Liver (tissue), 9 donors: ENCODE measurements around the gene SYPL1. TPM values are rescaled to one million over a fixed set of nuclear protein-coding genes. Genes with fewer than 3 reads are reported as not detected.

Source experiments
- DNase-seq: peaks from one replicate; pipeline ENCODE4 v3.0.0-alpha.2; 2017; ENCODE audit warnings: low spot score
- H3K27ac ChIP-seq, 2 donors: one replicate each; pipeline ENCODE4 v1.7.0; 2013; ENCODE audit warnings: inconsistent platforms in 2 of 2, low read length in 2 of 2, control low read depth in 1 of 2, low read depth in 1 of 2, mild to moderate bottlenecking in 1 of 2
- H3K27me3 ChIP-seq, 4 donors: one replicate each; pipeline versions ENCODE4 v1.6.1 to v1.7.0; 2013; ENCODE audit warnings: low read length in 3 of 4, inconsistent platforms in 1 of 4, mild to moderate bottlenecking in 1 of 4, moderate library complexity in 1 of 4; ENCODE audit not compliant: control insufficient read depth in 4 of 4, insufficient read depth in 4 of 4
- H3K36me3 ChIP-seq, 4 donors: one replicate each; pipeline versions ENCODE4 v1.6.1 to v1.7.0; 2013; ENCODE audit warnings: low read length in 3 of 4, mild to moderate bottlenecking in 3 of 4, low read depth in 1 of 4, moderate library complexity in 1 of 4; ENCODE audit not compliant: control insufficient read depth in 4 of 4, insufficient read depth in 3 of 4
- H3K4me1 ChIP-seq, 4 donors: one replicate each; pipeline versions ENCODE4 v1.6.1 to v1.7.0; 2013; ENCODE audit warnings: low read length in 3 of 4, mild to moderate bottlenecking in 3 of 4, moderate library complexity in 1 of 4; ENCODE audit not compliant: control insufficient read depth in 4 of 4, insufficient read depth in 4 of 4
- H3K4me3 ChIP-seq, 3 donors: one replicate each; pipeline versions ENCODE4 v1.6.1 to v1.7.0; 2013; ENCODE audit warnings: low read length in 3 of 3, control low read depth in 1 of 3, low read depth in 1 of 3, mild to moderate bottlenecking in 1 of 3
- H3K9ac ChIP-seq, 2 donors: one replicate each; pipeline ENCODE4 v1.7.0; 2013; ENCODE audit warnings: low read length in 2 of 2, mild to moderate bottlenecking in 2 of 2, moderate library complexity in 2 of 2, control low read depth in 1 of 2, low read depth in 1 of 2
- H3K9me3 ChIP-seq, 4 donors: one replicate each; pipeline versions ENCODE4 v1.6.1 to v1.7.0; 2013; ENCODE audit warnings: low read length in 3 of 4; ENCODE audit not compliant: control insufficient read depth in 4 of 4
- ATF3 ChIP-seq: IDR thresholded peaks from 2 replicates; pipeline ENCODE4 v1.6.1; 2016; ENCODE audit warnings: antibody characterized with exemption
- CTCF ChIP-seq: fragments of 150-350 bp; IDR thresholded peaks from 2 replicates; pipeline ENCODE4 v1.5.1; 2017; ENCODE audit warnings: improper control_type of control experiment, low read depth, low read length; ENCODE audit not compliant: missing input control
- EGR1 ChIP-seq, 2 donors: IDR thresholded peaks; 2 replicates each; pipeline ENCODE4 v1.6.1; 2016 to 2018; ENCODE audit warnings: antibody characterized with exemption in 2 of 2, low read depth in 2 of 2
- FOXA1 ChIP-seq: IDR thresholded peaks from 2 replicates; pipeline ENCODE4 v1.6.1; 2016; ENCODE audit warnings: antibody characterized with exemption
- FOXA2 ChIP-seq: IDR thresholded peaks from 2 replicates; pipeline ENCODE4 v1.6.1; 2016; ENCODE audit warnings: antibody characterized with exemption
- GABPA ChIP-seq, 2 donors: IDR thresholded peaks in 1 of 2; conservative IDR thresholded peaks in 1 of 2; 2 replicates each; pipeline ENCODE4 v1.6.1; 2016; ENCODE audit warnings: antibody characterized with exemption in 2 of 2, mild to moderate bottlenecking in 1 of 2, moderate library complexity in 1 of 2
- HNF4A ChIP-seq, 2 donors: conservative IDR thresholded peaks; 2 replicates each; pipeline ENCODE4 v1.6.1; 2016; ENCODE audit warnings: antibody characterized with exemption in 2 of 2, mild to moderate bottlenecking in 2 of 2
- HNF4G ChIP-seq: IDR thresholded peaks from 2 replicates; pipeline ENCODE4 v1.6.1; 2016; ENCODE audit warnings: antibody characterized with exemption
- JUND ChIP-seq, 2 donors: IDR thresholded peaks; 2 replicates each; pipeline ENCODE4 v1.6.1; 2016; ENCODE audit warnings: antibody characterized with exemption in 2 of 2
- NR2F2 ChIP-seq: IDR thresholded peaks from 2 replicates; pipeline ENCODE4 v1.6.1; 2016; ENCODE audit warnings: antibody characterized with exemption
- RAD21 ChIP-seq, 2 donors: IDR thresholded peaks; 2 replicates each; pipeline ENCODE4 v1.6.1; 2016; ENCODE audit warnings: antibody characterized with exemption in 2 of 2, mild to moderate bottlenecking in 2 of 2
- REST ChIP-seq: IDR thresholded peaks from 2 replicates; pipeline ENCODE4 v1.6.1; 2016; ENCODE audit warnings: antibody characterized with exemption, mild to moderate bottlenecking
- RXRA ChIP-seq, 2 donors: IDR thresholded peaks; 2 replicates each; pipeline ENCODE4 v1.6.1; 2017 to 2018; ENCODE audit warnings: antibody characterized with exemption in 2 of 2, mild to moderate bottlenecking in 1 of 2
- SP1 ChIP-seq: IDR thresholded peaks from 2 replicates; pipeline ENCODE4 v1.6.1; 2018; ENCODE audit warnings: antibody characterized with exemption, mild to moderate bottlenecking
- TAF1 ChIP-seq: conservative IDR thresholded peaks from 2 replicates; pipeline ENCODE4 v1.6.1; 2016; ENCODE audit warnings: antibody characterized with exemption, mild to moderate bottlenecking
- YY1 ChIP-seq: IDR thresholded peaks from 2 replicates; pipeline ENCODE4 v1.6.1; 2016; ENCODE audit warnings: antibody characterized with exemption, mild to moderate bottlenecking
- ZBTB33 ChIP-seq: IDR thresholded peaks from 2 replicates; pipeline ENCODE4 v1.6.1; 2016; ENCODE audit warnings: antibody characterized with exemption
- WGBS: extraction: QIAGEN DNeasy Blood & Tissue Kit; methylation state at CpG from one replicate; pipeline ENCODE4 v1.1.7; 2013; 5-methylcytosine and 5-hydroxymethylcytosine counted together
- polyA plus RNA-seq, 2 donors: library from polyadenylated mRNA; stranded (reverse) in 1 of 2; unstranded in 1 of 2; fragments of 200-250 nt in 1 of 2; fragments of >200 nt in 1 of 2; fragmentation: Nextera tagmentation in 1 of 2; extraction: Ambion mirVana in 1 of 2; gene quantifications; one replicate each; pipeline versions ENCODE4 v1.2.1 to v1.2.3, GENCODE V29; 2013 to 2015
- total RNA-seq, 2 donors: library from RNA; depleted of rRNA; stranded (reverse); fragments of >200 nt; gene quantifications; one replicate each; pipeline ENCODE4 v1.2.3, GENCODE V29; 2014
- TF ChIP-seq, protein P1 (sequence below): IDR thresholded peaks from 2 replicates; pipeline ENCODE4 v1.6.1; 2016; ENCODE audit warnings: antibody characterized with exemption
- donor health status: healthy.
- donor health status: healthy.
- donor health status: healthy.
- donor health status: healthy.
- donor health status: healthy.

Gene SYPL1
- total and polyA plus RNA-seq, 4 donors: 25.5 to 41.2 (median 28.8) TPM

GRCh38 chr7:106125417-106125816 is 13.3 kb upstream of the SYPL1 start:
- Histone ChIP-seq H3K9ac (no peak overlapping the region), H3K4me1 (no peaks in the 10 kb centered on the region), H3K27ac (no peak overlapping the region), H3K4me3 (no peak overlapping the region), H3K36me3 (no peaks in the 10 kb centered on the region), H3K27me3 (no peaks in the 10 kb centered on the region), H3K9me3 (no peaks in the 10 kb centered on the region)
- TF ChIP-seq YY1 (no peak), FOXA2 (no peak), JUND (IDR thresholded peaks at IDR 0.05) (no peak), EGR1 (IDR thresholded peaks at IDR 0.05; ENCODE audit: low read depth in 2 of 2) (no peak), ZBTB33 (no peak), SP1 (no peak), REST (no peak), TAF1 (no peak), GABPA (IDR thresholded peaks at IDR 0.05 in 1 of 2, conservative IDR thresholded peaks at IDR 0.05 in 1 of 2) (no peak), RXRA (IDR thresholded peaks at IDR 0.05) (no peak), RAD21 (IDR thresholded peaks at IDR 0.05) (no peak), ATF3 (no peak), NR2F2 (no peak), CTCF (no peak), HNF4A (conservative IDR thresholded peaks at IDR 0.05) (no peak), FOXA1 (no peak), HNF4G (no peak)
- TF ChIP-seq, protein P1, sequence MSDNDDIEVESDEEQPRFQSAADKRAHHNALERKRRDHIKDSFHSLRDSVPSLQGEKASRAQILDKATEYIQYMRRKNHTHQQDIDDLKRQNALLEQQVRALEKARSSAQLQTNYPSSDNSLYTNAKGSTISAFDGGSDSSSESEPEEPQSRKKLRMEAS: no peak
- no peak for DNase-seq
- 68% methylated on average over 4 of the region's 4 CpGs for WGBS

- Histone ChIP-seq H3K9ac (no peak overlapping the region), H3K4me3 (no peak overlapping the region), H3K36me3 (no peaks in the 10 kb centered on the region), H3K27ac (no peak overlapping the region), H3K27me3 (no peaks in the 10 kb centered on the region), H3K4me1 (no peaks in the 10 kb centered on the region), H3K9me3 (no peaks in the 10 kb centered on the region)
- DNase-seq: no peak
- WGBS: 89% methylated on average over 1 of the region's 1 CpG
- TF ChIP-seq REST (no peak), FOXA1 (no peak), HNF4A (conservative IDR thresholded peaks at IDR 0.05) (no peak), SP1 (no peak), FOXA2 (no peak), TAF1 (no peak), ZBTB33 (no peak), GABPA (IDR thresholded peaks at IDR 0.05 in 1 of 2, conservative IDR thresholded peaks at IDR 0.05 in 1 of 2) (no peak), JUND (IDR thresholded peaks at IDR 0.05) (no peak), RXRA (IDR thresholded peaks at IDR 0.05) (no peak), YY1 (no peak)
- TF ChIP-seq, protein P1: no peak
Measured at GRCh38 chr7:106124186-106124585, 12.1 kb upstream of the SYPL1 start.
